Activated CD8-positive, alpha-beta memory T cell treated with anti-CD3 and anti-CD28 coated beads, Interleukin-2, amount 50 U/mL, for 24 hours (primary cell): Measurements from ENCODE around the gene MYH9.

Experiments used
- DNase-seq: peaks from one replicate; pipeline ENCODE4 v3.0.0-alpha.2; 2020; ENCODE audit errors: extremely low read depth

The MYH9 gene

DNA sequence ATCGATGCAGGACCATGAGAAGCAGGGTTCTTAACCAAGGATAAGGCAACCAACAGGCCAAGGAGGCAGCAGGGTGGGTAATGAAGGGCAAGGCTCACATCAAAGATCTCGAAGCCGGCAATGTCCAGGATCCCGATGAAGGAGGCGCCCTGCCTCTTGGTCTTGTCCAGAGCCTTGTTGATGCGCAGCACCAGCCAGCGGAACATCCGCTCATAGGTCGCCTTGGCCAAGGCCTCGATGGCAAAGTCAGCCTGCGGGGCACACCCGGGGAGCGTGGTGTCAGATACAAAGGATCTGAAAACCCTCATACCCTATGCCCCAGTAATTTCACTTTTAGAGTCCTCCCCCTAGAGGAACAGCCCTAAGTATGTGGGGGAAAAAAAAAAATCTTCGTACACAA is 71.3 kb downstream of the MYH9 start:
- no peak for DNase-seq

GRCh38 chr22:36315325-36315724 is 72.4 kb downstream of the MYH9 start:
- no peak for DNase-seq

- no peak for DNase-seq
Measured at GRCh38 chr22:36311386-36312085, 76.2 kb downstream of the MYH9 start.

GRCh38 chr22:36308880-36309279 is 78.9 kb downstream of the MYH9 start:
- no peak for DNase-seq

GRCh38 chr22:36306227-36306626 is 81.5 kb downstream of the MYH9 start:
- no peak for DNase-seq

DNA sequence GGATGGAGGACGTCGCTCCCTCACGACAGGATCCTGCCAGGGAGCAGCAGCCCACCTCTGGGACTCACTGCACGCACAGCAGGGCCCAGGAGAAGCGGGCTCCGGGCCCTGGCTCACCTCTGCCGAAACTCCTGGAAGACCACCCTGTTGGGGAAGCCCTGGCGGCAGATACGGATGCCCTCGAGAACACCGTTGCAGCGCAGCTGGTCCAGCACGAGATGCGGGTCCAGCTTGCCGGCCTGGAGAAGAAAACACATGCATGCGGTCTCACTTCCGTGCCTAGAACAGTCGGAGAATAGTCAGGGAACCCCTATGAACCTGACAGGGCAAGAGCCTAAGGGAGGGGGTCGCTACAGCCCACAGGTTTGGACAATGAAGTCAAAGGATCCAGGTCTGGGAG is 82.0 kb downstream of the MYH9 start:
- no peak for DNase-seq

DNA sequence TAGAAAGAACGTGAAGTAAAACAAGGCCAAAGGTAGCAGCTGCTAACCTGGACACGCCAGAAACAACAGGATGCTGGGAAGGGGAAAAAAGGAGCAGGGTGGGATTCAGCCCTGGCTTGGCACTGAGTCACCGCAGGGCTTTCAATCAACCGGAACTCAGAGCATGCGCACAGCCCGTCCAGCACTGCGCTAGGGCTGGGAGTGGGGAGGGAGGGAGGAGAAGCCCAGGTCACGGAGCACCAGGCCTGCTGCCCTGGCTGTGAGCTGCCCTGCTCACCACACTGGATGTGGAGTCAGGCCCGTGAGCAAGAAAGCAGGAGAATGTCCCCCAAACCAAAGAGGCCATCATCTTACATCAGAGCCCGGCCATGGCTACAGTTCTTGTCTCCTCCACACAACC is 83.3 kb downstream of the MYH9 start:
- no peak for DNase-seq

DNA sequence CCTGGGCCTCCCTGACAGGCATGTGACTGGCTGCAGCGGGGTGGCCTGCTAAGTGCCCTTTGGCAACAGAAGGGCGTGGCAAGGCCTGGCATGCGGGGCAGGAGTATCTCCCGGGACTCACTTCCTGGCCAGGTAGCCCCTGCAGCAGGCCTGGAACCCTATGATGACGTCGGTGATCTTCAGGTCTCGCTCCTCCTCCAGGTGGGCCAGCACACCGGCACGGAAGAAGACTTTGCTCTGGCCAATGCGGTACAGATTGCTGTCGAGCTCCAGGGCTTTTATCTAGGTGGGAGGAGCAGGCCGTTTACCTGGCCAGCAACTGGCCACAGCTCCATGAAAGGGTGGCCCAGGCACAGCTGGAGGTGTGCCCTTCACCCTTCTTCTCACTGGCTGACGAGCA is 83.9 kb downstream of the MYH9 start:
- no peak for DNase-seq

- DNase-seq = no peak
Measured at GRCh38 chr22:36303115-36303467, 84.7 kb downstream of the MYH9 start.

GRCh38 chr22:36302439-36303114 is 85.2 kb downstream of the MYH9 start:
- no peak for DNase-seq

GRCh38 chr22:36301851-36302250 is 85.9 kb downstream of the MYH9 start:
- DNase-seq = no peak

DNA sequence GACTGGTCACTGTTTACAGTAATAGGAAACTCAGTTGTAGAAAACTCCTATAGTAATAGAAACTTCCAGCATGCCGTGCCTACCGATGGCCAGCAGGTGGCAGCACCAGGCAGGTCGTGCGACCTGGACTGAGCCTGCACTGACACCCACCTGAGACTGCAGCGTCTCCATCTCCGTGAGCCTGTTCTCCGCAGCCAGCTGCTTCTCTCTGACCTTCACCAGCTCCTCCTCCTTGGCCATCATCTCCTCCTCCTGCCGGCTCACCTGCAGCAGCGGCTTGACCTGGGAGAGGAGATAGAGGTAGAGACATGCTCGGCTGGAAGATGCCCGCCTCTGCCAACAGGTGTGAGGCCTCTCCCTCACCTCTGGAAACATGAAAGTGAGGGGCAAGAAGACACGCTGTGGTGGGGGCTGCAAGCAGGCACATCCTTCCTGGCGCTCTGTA is 86.4 kb downstream of the MYH9 start:
- peak; percentile 56 for DNase-seq

DNA sequence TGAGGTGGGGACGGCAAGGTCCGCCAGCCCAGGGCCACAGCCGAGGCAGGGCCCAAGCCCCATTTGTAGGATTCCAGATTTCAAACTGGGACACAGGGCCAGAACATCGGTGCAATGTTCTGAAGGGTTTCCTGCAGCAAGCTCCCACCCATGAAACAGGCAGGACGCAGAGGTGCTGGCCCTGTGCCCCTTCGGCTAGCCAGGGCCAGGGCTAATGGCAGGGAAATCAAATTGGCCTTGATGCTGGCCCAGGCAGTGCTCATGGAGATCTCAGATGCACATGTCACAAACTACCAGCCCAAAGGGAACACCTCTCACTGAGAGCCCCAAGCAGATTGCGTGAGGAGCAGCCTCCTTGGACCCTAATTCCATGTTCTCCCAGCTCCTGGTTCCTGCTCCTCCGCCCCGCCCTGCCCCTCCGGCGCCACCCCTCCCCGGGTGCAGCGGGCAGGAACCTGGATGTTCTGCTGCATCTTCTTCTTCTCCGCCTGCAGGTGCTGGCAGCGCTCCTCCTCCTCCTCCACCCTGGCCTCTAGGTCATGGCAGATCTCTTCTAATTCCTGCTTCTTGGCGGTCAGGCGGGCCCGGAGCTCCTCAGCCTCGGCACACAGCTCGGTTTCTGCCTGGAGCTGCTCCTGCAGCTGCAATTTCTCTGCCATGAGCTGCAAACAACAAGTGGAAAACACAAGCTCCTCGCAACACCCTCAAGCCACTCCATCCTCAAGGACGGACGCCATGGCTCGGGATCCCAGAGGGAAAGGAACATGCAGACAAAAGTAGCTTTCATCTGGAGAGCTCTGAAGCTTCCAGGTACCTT is 87.2 kb downstream of the MYH9 start:
- no peak for DNase-seq

DNA sequence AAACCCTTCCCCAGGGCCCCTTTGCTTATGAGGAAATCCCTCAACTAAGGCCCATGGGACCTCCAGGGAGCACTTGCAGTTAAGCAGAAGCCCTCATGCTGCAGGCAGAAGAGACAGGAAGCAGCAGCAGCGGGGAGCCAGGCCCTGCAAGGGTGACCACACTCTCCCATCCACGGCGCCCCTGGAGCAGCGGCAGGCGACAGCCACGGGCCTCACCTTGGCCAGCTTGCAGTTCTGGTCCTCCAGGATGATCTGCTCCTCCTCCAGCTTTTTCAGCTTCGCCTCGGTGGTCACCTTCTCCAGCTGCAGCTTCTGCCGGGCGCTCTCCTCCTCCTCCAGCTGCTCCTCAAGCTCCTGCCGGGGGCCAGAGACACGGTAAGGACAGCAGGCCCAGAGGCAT is 87.9 kb downstream of the MYH9 start:
- no peak for DNase-seq

- no peak for DNase-seq
Measured at GRCh38 chr22:36299295-36299694, 88.5 kb downstream of the MYH9 start.

- DNase-seq = no peak
Measured at GRCh38 chr22:36298601-36299000, 89.2 kb downstream of the MYH9 start.

DNA sequence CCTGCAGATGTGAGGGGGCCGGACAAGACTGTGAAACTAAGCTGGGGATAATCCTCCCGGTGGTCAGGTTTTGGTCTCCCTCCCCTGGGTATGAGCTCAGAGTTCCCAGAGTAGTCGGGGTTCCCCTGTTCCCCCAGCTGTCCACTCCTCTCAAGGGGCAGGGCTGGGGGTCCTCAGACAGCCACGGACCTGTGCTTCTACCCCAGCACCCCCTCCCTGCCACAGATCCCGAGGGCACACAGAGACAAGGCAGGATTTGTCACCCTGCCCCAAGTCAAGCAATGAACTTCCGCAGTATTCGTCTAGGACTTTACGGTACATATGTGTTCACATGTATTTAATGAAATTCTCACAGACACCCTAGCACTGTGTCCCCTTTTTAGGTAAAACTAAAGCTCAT is 89.6 kb downstream of the MYH9 start:
- DNase-seq = no peak

DNA sequence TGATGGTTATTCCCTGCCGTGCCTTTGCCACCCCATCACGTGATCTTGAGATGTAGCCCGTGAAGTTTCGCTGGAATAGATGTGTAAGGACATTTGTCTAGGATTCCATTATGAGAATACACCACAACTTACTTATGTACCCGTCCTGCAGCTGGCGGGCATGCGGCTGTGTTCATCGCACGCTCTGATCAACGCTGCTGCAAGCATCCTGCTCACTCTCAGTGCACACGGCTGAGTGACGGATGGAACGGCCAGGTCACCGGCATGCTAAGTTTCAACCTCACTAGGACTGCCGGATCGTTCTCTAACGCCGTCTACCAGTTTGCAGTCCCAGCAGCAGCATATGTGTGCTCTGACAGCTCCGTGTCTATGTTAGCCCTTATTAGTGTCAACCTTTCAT is 90.2 kb downstream of the MYH9 start:
- no peak for DNase-seq

DNA sequence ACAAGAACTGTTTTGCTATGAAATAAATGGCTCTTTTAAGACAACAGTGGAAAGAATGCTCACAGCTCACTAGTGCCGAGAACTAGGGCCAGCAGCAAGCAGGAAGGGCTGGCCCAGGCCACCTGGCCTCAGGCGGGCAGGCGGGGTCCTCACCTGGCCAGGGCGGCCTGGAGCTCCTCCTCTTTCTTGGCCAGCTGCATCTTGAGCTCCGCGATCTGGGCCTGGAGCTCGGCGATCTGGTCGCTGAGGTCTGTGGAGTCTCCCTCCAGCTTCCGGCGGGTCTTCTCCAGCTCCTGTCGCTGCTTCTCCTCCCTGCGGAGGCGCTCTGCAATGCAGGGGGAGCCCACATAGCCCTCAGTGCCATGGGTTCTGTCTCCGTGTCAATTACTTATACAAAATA is 91.1 kb downstream of the MYH9 start:
- DNase-seq = no peak

DNA sequence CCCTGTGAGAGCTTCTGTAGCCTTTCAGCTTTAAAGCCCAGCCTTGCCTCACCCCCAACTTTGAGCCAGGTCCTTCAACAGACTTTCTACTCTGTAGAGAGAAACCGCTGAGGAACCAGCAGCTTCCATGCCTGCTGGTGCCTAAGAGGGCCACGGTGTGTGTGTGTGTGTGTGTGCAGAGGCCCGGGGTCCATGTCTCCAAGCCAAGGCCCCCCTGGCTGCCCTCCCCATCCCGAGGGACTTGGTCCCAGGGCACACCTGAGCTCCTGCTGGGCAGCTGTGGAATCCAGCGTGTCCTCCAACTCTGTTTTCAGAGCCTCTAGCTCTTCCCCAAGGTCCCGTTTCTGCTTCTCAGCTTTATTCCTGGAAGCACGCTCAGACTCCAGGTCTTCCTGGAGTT is 92.5 kb downstream of the MYH9 start:
- no peak for DNase-seq

- no peak for DNase-seq
Measured at GRCh38 chr22:36294801-36295200, 93.0 kb downstream of the MYH9 start.

DNA sequence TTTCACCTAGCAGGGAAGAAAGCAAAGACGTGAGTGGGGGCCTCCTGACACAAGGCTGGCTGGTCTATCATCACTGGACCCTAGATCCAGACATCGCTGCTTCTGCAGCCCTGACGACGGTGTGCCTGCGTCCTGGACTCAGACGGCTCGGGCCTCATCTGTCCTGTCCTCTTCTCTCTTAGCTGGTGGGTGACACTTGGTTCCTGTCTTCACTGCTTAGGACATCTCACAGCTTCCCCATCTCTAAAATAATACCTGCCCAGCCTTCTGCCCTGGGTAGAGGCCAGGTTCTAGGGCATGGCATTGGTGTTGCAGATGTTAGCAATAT is 93.5 kb downstream of the MYH9 start:
- no peak for DNase-seq
